OCI-LY1 (cell line): Measurements from ENCODE around the gene ZNRF3.
"Not testable (repeated sequence)": the region's sequence is repeated elsewhere in the genome, so short reads cannot be mapped to it uniquely, and the experiment has no call there.

Source experiments
- H2AFZ ChIP-seq: fragments of 200-600 bp; sonication (generic), shearing (Covaris generic); 2 replicates; pipeline ENCODE4 v1.6.0; 2014; ENCODE audit warnings: antibody characterized with exemption, mild to moderate bottlenecking, low read length
- H3F3A ChIP-seq: fragments of 200-600 bp; sonication (generic), shearing (Covaris generic); 2 replicates; pipeline ENCODE4 v1.6.0; 2014; ENCODE audit warnings: mild to moderate bottlenecking, antibody characterized with exemption, low read length, moderate library complexity; ENCODE audit not compliant: insufficient read depth
- H3K27ac ChIP-seq: fragments of 200-600 bp; sonication (generic); 2 replicates; pipeline ENCODE4 v1.5.1; 2014; ENCODE audit warnings: low read length, mixed run types, mild to moderate bottlenecking, low read depth; ENCODE audit not compliant: poor library complexity, severe bottlenecking
- H3K27me3 ChIP-seq: fragments of 200-600 bp; sonication (generic); 2 replicates; pipeline ENCODE4 v1.6.0; 2014; ENCODE audit warnings: antibody characterized with exemption, mild to moderate bottlenecking, low read length, moderate library complexity; ENCODE audit not compliant: insufficient read depth
- H3K36me3 ChIP-seq: fragments of 200-600 bp; sonication (generic); 2 replicates; pipeline ENCODE4 v1.6.1; 2014; ENCODE audit warnings: mild to moderate bottlenecking, antibody characterized with exemption, low read length, moderate library complexity, mixed read lengths; ENCODE audit not compliant: insufficient read depth
- H3K4me1 ChIP-seq: fragments of 200-600 bp; sonication (generic); 2 replicates; pipeline ENCODE4 v1.5.1; 2014; ENCODE audit warnings: mild to moderate bottlenecking, low read length, moderate library complexity; ENCODE audit not compliant: insufficient read depth, severe bottlenecking
- H3K4me2 ChIP-seq: fragments of 200-600 bp; sonication (generic), shearing (Covaris generic); 2 replicates; pipeline ENCODE4 v1.6.1; 2014; ENCODE audit warnings: low read length
- H3K4me3 ChIP-seq: fragments of 200-600 bp; sonication (generic); 2 replicates; pipeline ENCODE4 v1.5.1; 2014; ENCODE audit warnings: low read length, low read depth, mild to moderate bottlenecking, mixed read lengths; ENCODE audit not compliant: poor library complexity, severe bottlenecking
- H3K79me2 ChIP-seq: fragments of 200-600 bp; shearing (Covaris generic); 2 replicates; pipeline ENCODE4 v1.6.1; 2016; ENCODE audit warnings: mixed run types, low read length, mixed read lengths; ENCODE audit not compliant: insufficient read depth
- H3K9ac ChIP-seq: fragments of 200-600 bp; sonication (generic), shearing (Covaris generic); 2 replicates; pipeline ENCODE4 v1.6.1; 2014; ENCODE audit warnings: mild to moderate bottlenecking, low read length, mixed read lengths
- H3K9me2 ChIP-seq: fragments of 200-600 bp; sonication (generic), shearing (Covaris generic); 2 replicates; pipeline ENCODE4 v1.6.1; 2014; ENCODE audit warnings: low read depth, mild to moderate bottlenecking, low read length, mixed read lengths
- H3K9me3 ChIP-seq: fragments of 200-600 bp; shearing (Covaris generic); 2 replicates; pipeline ENCODE4 v1.6.1; 2014; ENCODE audit warnings: low read length, mixed read lengths
- H4K20me1 ChIP-seq: fragments of 200-600 bp; sonication (generic), shearing (Covaris generic); 2 replicates; pipeline ENCODE4 v1.6.0; 2016; ENCODE audit warnings: mild to moderate bottlenecking, low read length; ENCODE audit not compliant: insufficient read depth
- CTCF ChIP-seq: fragments of 200-600 bp; sonication (generic), shearing (Covaris generic); IDR thresholded peaks from 2 replicates; pipeline ENCODE4 v1.5.1; 2017; ENCODE audit warnings: mild to moderate bottlenecking, antibody characterized with exemption, low read length, moderate library complexity, mixed read lengths
- EZH2 ChIP-seq: fragments of 200-600 bp; sonication (generic), shearing (Covaris generic); IDR thresholded peaks from 2 replicates; pipeline ENCODE4 v1.8.0; 2017; ENCODE audit warnings: borderline replicate concordance, mixed run types, mild to moderate bottlenecking, antibody characterized with exemption, low read length, moderate library complexity, mixed read lengths

Gene ZNRF3

GRCh38 chr22:28857288-28857687, 26.1 kb upstream of the ZNRF3 start:
- H3K36me3 ChIP-seq = no peaks in the 10 kb centered on the region
- no peak for TF ChIP-seq CTCF
- no peak for TF ChIP-seq EZH2
- no peaks in the 10 kb centered on the region for H3F3A ChIP-seq

DNA sequence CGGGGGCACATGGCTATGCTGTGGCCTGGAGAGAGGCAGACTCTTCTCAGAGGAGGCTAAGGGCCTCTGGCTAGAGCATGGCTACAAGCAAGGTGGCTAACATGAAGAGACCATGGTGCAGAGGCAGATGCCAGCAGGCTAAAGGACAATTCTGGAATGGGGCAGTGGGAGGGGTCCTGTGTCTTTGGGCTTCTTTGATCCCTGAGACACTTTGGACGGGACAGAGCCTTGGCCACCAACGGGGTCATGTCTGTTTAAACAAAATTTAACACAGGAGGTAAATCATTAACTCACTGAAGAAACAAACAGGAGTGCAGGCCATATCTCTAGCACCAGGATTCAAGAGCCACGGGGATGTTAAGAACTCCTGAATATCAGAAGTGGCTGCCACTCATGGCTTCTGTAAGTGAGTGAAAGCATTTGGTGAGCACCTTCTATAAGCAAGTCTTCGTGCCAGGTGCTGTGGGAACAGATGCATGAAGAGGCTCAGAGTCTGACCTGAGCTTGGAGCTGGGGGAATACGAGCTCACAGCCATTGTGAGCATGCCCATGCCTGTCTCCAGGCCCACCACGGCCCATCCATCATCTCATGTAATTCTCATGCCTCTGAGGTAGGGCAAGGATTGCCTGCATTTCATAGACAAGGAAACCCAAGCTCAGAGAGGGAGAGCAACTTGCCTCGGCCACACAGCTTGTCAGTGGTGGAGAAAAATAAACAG, 18.3 kb upstream of the ZNRF3 start:
- H3K79me2 ChIP-seq = no peaks in the 10 kb centered on the region
- H3K9ac ChIP-seq = no peak overlapping the region
- no peak overlapping the region for H2AFZ ChIP-seq
- H3K9me2 ChIP-seq = no peaks in the 10 kb centered on the region
- no peaks in the 10 kb centered on the region for H3K27me3 ChIP-seq
- TF ChIP-seq EZH2 (no peak), CTCF (no peak)
- no peaks in the 10 kb centered on the region for H3K9me3 ChIP-seq
- no peaks in the 10 kb centered on the region for H4K20me1 ChIP-seq
- no peaks in the 10 kb centered on the region for H3K36me3 ChIP-seq
- no peaks in the 10 kb centered on the region for H3K4me1 ChIP-seq
- no peak overlapping the region for H3K4me2 ChIP-seq
- H3K27ac ChIP-seq = no peak overlapping the region
- H3F3A ChIP-seq = no peaks in the 10 kb centered on the region
- H3K4me3 ChIP-seq = no peak overlapping the region

More at GRCh38 chr22:28857288-28857687, 26.1 kb upstream of the ZNRF3 start:
- no peaks in the 10 kb centered on the region for H3K79me2 ChIP-seq
- H3K9ac ChIP-seq = no peak overlapping the region
- no peak overlapping the region for H3K4me2 ChIP-seq
- no peak overlapping the region for H3K27ac ChIP-seq
- no peak overlapping the region for H3K4me3 ChIP-seq
- H2AFZ ChIP-seq = no peak overlapping the region
- no peaks in the 10 kb centered on the region for H3K9me3 ChIP-seq
- no peaks in the 10 kb centered on the region for H3K4me1 ChIP-seq
- 0 out of 2 replicates have a peak, but pooled peaks cover 3% of the 10 kb centered on the region for H3K27me3 ChIP-seq
- no peaks in the 10 kb centered on the region for H3K9me2 ChIP-seq
- no peaks in the 10 kb centered on the region for H4K20me1 ChIP-seq

GRCh38 chr22:28867191-28867590, 16.2 kb upstream of the ZNRF3 start:
- TF ChIP-seq EZH2 = no peak
- TF ChIP-seq CTCF = no peak

DNA sequence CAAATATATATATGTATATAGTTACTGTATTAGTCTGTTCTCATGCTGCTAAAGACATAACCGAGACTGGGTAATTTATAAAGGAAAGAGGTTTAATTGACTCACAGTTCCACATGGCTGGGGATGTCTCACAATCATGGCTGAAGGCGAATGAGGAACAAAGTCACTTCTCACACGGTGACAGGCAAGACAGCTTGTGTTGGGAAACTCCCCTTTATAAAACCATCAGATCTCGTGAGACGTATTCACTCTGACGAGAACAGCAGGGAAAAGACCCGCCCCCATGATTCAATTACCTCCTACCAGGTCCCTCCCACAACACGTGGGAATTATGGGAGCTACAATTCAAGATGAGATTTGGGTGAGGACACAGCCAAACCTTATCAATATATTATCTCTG, 15.0 kb upstream of the ZNRF3 start:
- H3K4me1 ChIP-seq, H3K27me3 ChIP-seq, H3K36me3 ChIP-seq, H3K9me2 ChIP-seq, H3K9me3 ChIP-seq, H3K79me2 ChIP-seq, H3F3A ChIP-seq, H3K4me2 ChIP-seq, H3K4me3 ChIP-seq, H3K9ac ChIP-seq, H4K20me1 ChIP-seq, H2AFZ ChIP-seq, H3K27ac ChIP-seq: not testable (repeated sequence)

More at GRCh38 chr22:28867191-28867590, 16.2 kb upstream of the ZNRF3 start:
- H3K9me3 ChIP-seq = no peaks in the 10 kb centered on the region
- H3F3A ChIP-seq = no peaks in the 10 kb centered on the region
- no peak overlapping the region for H3K27ac ChIP-seq
- no peak overlapping the region for H3K4me3 ChIP-seq
- H4K20me1 ChIP-seq = no peaks in the 10 kb centered on the region
- H3K4me1 ChIP-seq = no peaks in the 10 kb centered on the region
- H3K27me3 ChIP-seq = no peaks in the 10 kb centered on the region
- no peaks in the 10 kb centered on the region for H3K36me3 ChIP-seq
- no peak overlapping the region for H2AFZ ChIP-seq
- H3K9me2 ChIP-seq = no peaks in the 10 kb centered on the region
- H3K79me2 ChIP-seq = no peaks in the 10 kb centered on the region
- H3K9ac ChIP-seq = no peak overlapping the region
- H3K4me2 ChIP-seq = no peak overlapping the region
